GM21717 (cell line): Measurements from ENCODE around the gene GAS1.

Experiments
- ATAC-seq: cut with Tn5 transposase; IDR thresholded peaks from one replicate; pipeline ENCODE4 v1.9.1; 2021; ENCODE audit warnings: mild to moderate bottlenecking, moderate library complexity; ENCODE audit not compliant: unreplicated experiment

GAS1 gene

DNA sequence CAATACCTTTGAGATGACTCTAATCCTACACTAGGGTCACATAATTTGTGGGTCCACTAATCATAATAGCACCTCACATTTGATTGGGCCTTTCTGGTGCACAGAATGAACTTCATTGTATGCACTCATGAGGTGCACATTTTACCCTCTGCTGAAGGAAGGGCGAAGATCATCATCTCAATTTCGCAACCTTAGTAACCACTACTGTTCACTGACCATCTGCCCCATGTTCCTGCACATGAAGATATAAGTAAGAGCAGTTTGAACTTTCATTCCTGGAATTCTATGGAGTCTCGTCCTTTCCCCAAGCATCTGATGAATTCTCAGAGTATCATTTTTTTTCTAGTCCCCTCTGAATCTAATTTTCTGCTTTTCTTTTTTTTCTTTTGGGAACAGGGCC is 21.2 kb downstream of the GAS1 start:
- no peak for ATAC-seq

DNA sequence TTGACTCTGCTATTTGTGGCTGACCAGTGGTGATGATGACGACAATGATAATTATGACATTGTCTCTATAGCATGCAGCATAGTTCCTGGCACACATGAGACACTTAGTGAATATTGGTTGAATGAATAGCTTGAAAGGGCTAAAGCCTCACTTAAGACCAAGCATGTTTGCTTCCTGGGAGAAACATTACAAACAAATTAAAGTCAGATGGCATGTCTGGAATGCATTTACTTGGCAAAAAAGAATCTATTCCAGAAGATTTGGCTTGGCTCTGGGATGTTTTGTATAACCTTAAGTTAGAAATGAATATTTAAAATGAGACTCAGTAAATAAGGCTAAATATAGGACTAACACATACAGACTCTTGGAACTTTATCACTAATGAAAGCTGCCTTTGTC is 21.6 kb downstream of the GAS1 start:
- no peak for ATAC-seq

DNA sequence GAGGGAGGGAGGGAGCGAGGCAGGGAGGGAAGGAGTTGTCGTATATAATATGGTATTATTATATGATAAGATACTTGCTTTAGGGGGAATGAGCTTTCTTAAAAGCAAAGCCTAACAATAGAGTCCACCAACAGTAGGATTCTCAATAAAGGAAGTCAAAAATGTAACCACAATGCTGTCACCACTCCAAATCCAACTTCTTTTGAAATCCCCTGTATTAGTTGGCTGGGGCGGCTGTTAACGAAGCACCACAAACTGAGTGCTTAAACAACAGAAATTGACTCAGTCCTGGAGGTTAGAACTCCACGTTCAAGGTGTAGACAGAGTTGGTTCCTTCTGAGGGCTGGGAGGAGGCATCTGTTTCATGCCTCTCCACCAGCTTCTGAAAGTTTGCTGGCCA is 23.1 kb downstream of the GAS1 start:
- no peak for ATAC-seq

DNA sequence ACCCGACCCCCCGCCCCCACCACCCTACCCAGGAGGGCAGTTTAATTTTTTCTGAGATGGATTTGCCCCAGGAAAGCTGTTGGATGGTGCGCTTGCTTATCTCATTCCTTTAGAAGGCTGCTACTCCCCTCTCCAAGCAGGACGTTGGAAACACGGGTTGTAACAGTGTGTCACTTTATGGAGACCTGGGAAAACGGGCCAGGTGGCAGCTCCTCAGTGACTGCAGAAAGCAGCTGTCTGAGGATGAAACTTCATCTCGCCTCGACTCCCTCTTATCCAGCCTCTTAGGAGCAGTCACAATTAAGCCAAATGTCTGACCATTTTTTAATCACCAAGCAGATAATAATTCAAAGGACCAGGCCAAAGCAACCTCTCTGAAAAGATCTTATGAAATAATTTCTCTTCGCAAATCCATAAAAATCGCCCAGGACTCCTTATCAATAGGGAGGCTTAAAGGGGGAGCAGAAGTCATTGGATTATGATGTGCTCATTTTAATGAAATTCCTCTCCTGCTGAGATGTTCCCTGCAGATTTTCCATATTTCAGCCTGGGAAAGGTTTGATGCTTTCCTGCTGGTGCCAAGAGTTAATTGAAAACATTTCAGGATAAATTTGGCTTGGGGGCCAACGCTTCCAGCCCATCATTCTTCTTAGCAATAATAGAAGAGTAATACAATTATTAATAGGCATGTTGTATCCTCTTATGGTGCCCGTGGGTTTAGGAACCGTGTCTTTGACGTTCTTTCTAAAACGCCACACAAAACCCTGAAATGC is 26.0 kb downstream of the GAS1 start:
- ATAC-seq, result no peak

DNA sequence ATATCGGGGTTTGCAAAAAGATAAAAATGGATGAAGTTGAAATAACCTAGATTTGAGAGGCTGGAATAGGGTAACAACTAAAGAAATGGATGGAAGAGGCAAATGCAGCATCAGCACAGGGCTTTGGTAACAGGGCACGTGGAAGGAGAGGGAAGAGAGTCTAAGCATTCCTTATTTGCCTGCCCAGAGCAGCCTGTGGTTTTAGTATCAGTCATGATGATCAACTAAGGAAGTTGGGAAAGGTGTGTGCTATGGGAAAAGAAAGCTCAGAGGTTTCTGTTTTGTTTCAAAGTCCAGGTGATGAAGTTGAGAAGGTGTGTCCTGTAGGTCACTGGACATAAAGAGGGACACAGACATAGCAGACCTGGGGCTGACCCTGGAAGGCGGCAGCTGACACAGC is 28.8 kb downstream of the GAS1 start:
- ATAC-seq, result no peak

DNA sequence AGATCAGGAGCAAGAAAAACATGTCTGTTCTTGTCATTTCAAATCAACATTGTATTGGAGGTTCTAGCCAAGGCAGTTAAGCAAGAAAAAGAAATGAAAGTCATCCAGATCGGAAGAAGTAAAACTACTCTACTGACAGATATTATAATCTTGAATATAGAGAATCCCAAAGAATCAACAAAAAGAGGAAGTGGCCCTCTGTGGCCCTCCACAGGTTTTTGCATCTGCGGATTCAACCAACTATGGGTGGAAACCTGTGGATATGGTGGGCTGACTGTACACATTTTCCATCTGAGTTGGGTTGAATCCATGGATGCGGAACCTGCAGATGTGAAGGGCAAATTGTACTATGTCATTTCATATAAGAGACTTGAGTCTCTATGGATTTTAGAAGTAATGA is 35.1 kb downstream of the GAS1 start:
- no peak for ATAC-seq

DNA sequence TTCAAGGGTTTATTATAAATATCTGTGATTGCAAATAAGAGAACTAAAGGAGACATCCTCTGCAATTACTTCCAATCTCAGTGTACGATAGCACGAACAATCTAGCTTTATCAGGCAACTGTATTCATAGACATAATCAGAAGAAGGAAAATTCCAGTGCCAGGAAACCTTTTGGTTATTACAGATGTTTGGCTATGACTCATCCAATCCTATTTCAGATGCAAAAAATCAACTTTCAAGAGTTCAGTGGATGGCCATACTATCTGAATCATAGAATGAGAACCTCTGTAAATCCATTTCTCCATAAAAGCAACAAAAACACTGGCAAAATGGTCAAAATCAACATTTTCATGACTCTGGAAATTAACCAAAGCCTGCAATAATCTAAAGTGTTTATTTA is 37.9 kb downstream of the GAS1 start:
- ATAC-seq, result no peak

DNA sequence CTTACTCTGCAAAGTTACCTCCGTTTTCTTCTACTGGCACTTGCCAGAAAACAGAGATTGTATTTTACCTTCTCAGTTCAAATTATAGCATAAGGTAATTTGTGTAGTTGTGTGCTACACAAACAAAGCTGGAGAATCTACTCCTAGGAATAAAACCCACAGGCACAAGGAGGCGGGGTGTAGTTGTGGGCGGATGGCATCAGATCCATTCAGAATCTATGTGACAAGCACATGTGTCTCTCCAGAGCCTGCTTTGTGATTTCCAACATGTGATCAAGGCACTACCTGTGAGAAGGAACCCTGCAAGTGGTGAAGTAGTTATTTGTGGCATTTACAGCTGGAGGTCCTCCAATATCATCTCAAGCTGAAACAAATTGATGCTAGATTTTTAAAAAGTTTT is 39.0 kb downstream of the GAS1 start:
- no peak for ATAC-seq

DNA sequence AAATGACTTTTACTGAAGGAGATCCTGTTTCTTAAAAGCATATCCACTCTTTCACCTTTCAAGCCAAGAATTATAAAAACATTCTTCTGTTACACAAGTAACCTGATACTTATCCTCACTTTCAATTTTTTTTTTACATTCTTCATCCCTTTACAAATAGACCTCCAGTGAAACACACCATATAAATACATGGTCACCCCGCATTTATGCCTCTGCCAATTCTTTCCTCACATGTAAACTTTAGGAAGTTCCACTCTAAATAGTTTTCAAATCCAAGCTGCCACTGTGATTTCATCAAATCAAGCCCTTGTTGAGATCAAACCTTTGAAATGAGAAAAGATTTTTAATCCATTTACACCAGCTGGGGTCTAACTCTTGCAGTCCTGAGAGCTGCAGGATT is 40.0 kb downstream of the GAS1 start:
- ATAC-seq, result no peak

DNA sequence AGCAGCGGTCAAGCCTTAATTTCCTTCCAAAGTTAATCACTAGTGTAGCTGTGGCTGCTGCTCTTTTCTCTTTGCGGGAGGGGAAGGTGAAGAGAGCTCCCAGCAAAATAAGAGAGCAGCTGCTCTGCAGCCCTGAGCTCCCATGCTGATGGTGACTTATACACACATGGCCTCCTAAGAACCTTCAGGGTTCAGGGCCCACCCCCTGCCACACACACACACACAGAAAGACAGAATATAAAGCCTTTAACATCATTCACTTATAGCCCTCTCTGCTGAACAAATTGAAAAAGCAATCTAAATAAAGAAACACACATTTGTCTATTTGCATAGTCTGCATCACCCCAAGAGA is 43.6 kb downstream of the GAS1 start:
- no peak for ATAC-seq

DNA sequence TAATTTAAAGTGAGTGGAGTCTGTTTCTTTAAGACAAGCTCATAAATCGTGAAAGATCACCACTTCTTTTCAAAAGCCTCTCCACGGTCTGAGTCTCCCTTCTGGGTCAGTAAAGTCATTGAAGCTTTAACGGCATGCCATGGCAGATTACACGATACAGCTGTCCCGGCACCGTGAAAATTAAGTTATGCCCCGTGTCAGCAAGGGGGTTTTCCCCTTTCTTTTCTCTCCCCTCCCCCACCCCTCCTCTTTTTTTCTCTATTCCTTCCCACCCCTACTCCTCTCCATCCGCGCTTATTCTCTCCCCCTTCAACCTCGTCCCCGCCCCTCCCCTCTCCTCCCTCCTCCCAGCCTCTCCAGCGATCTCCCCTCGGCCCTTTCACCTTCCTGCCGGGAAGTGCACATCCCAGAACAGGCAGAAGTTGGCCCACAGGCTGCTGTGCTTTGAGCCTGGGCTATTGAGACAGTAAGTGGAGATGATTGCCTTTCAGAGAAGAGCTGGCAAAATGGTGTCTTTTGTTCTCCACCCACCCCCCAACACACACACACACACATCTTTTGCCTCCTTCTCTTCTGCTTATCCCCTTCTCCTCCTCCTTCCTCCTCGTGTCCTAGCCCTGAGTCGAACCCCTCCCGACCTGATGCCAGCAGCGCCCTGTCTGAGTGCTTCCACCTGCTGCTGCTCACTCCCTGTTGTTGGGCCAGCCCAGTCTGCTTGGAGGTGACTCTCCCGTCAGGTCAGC is 44.1 kb downstream of the GAS1 start:
- ATAC-seq, result no peak

DNA sequence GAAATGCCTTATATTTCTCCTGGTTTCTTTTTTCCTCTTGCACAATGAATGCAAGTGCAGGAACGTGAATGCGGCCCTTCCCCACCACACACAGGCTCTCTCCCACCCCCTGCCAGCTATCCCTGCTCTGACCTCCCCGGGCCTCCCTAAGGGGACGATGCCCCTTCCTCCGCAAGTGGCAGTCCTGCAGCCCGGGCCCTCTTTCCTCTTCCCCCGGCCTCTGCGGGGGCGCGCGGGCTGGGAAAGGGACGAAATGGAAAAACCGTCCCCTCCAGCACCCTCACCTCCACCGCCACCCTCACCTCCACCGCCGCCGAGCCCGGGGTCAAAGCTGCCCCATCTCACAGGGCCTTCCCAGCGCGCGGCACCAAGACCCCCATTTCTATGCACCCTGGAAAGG is 44.7 kb downstream of the GAS1 start:
- ATAC-seq, result no peak

DNA sequence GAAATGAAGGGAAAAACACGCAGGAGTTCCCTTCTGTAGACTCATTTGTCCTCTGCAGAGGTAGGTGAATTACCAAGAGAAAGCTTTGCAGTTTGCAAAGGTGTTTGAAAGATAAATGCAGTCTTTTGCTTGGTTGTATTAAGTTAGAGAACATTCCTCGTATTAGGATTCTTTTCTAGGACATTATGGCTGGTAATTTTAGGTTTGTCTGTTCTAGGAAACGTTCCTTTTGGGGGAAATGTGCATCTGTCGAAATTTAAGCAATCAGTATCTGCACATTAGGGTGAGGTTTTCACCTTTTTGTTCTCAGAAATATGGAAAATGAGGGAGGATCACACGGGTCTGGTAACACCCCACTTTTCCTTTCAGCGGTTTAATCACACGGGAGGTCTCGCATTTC is 45.1 kb downstream of the GAS1 start:
- ATAC-seq, result no peak

DNA sequence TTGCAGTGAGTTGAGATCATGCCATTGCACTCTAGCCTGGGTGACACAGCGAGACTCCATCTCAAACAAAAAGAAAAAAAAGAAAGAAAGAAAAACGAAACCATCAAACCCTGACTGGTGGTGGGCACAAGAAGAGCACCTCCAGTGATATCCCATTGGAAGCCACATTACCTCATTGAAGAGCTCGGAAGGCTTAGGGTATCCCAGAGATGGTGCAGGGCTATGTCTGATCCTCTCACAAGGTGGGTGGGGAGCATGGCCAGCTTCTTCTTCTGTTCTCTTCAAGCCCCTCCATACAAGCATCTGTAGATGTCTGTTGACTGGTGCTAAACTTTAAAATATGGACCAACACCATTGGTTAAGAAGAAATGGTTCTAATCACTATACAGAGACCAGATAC is 45.8 kb downstream of the GAS1 start:
- no peak for ATAC-seq
